ENCODE measurements around the gene IPO11. TPM values are rescaled to one million over a fixed set of nuclear protein-coding genes. Genes with fewer than 3 reads are reported as not detected.

Gene IPO11
- total and polyA plus RNA-seq, 4 donors: 4.7 to 20.6 (median 9.0) TPM

DNA sequence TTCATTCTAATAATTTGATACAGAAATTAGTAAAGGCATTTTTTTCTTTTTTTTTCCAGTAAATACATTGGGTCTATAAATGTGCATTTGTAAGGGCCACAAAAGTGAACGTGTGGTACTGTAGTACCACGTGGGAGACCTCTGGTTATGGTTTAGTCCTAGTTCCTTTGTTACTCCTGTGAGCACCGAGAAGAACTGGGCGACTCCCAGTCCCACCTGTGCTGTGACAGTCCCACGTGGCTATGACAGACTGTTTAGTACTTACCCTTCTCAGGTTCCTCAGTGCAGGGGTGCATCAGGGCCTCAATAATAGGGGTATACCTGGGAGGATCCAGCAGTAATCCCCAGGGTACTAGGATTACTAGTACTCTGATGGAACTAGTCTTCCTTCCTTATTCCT, 215.3 kb downstream of the IPO11 start:
- WGBS: 97% methylated on average over 5 of the region's 5 CpGs
- no peak for DNase-seq (ENCODE audit: low spot score)
- H3K27me3 ChIP-seq (ENCODE audit: control insufficient read depth in 4 of 4, insufficient read depth in 4 of 4, low read length in 3 of 4): no peaks in the 10 kb centered on the region
- H3K36me3 ChIP-seq (ENCODE audit: control insufficient read depth in 4 of 4, insufficient read depth in 3 of 4, low read depth in 1 of 4, low read length in 3 of 4): peaks cover 0 to 6% (median 4%) of the 10 kb centered on the region in 4 donors
- no peak overlapping the region for H3K27ac ChIP-seq (ENCODE audit: low read depth in 1 of 2, low read length in 2 of 2)
- H3K4me3 ChIP-seq (ENCODE audit: low read depth in 1 of 3, low read length in 3 of 3): no peak overlapping the region
- no peaks in the 10 kb centered on the region for H3K9me3 ChIP-seq (ENCODE audit: control insufficient read depth in 4 of 4, low read length in 3 of 4)
- H3K9ac ChIP-seq (ENCODE audit: low read depth in 1 of 2, low read length in 2 of 2): no peak overlapping the region
- H3K4me1 ChIP-seq (ENCODE audit: control insufficient read depth in 4 of 4, insufficient read depth in 4 of 4, low read length in 3 of 4): no peaks in the 10 kb centered on the region
- TF ChIP-seq, protein P1, sequence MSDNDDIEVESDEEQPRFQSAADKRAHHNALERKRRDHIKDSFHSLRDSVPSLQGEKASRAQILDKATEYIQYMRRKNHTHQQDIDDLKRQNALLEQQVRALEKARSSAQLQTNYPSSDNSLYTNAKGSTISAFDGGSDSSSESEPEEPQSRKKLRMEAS (IDR thresholded peaks at IDR 0.05): no peak
- TF ChIP-seq TAF1 (conservative IDR thresholded peaks at IDR 0.05) (no peak), HNF4A (conservative IDR thresholded peaks at IDR 0.05) (no peak), JUND (IDR thresholded peaks at IDR 0.05) (no peak)

DNA sequence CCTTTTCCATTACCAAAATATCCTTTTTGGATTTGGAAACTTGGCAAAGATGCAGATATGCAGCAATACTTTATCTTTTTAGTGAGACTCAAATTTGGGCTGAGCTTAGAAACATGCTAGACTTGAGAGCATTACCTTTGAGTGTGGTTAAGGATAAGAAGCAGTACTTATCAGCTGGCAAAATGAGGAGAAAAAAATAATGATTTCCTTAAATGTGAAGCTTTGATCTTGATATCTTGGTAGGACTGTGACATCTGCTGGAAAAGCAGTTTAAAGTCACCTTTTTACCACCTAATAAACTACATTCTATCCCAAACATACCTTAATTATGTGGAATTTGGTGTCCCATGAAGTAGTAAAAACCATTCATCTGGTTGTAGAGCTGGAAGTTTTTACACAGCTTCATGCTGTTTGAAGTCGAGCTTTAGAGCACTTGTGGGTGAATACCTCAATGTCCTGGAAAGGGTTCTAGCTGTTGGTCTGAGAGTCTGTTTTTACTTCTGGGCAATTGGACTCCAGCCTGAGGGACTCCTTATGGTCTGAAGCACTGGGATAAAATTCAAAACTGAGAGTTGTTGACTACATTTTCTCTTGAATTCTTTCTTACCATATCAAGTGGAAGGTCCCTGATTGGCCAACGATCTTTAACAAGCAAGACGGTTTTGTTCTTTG, 219.5 kb downstream of the IPO11 start:
- H3K36me3 ChIP-seq (ENCODE audit: control insufficient read depth in 4 of 4, insufficient read depth in 3 of 4, low read depth in 1 of 4, low read length in 3 of 4): peaks cover 0 to 6% (median 3%) of the 10 kb centered on the region in 4 donors

DNA sequence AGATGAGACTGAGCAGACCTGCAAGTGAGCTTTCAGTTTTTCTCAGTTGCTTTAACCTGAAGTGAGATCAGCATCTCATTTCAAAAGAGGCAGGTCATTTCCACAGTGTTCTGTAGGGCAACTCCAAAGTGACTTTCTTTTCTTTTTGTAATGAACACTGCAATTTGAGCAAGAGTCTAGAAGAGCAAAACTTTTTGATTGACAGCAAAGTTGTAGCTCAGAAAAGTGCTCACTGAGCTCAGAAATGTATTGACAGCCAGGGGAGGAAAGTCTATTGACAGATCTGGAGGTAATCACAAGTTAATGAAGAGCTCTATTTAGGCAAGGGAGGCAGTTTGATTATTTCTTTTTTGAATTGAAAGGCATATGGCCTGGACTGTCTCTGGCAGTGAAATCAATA, 220.7 kb downstream of the IPO11 start:
- peaks cover 0 to 3% (median 0%) of the 10 kb centered on the region in 4 donors for H3K36me3 ChIP-seq (ENCODE audit: control insufficient read depth in 4 of 4, insufficient read depth in 3 of 4, low read depth in 1 of 4, low read length in 3 of 4)
- no peak overlapping the region for H3K27ac ChIP-seq (ENCODE audit: low read depth in 1 of 2, low read length in 2 of 2)
- no peaks in the 10 kb centered on the region for H3K9me3 ChIP-seq (ENCODE audit: control insufficient read depth in 4 of 4, low read length in 3 of 4)
- TF ChIP-seq RXRA (IDR thresholded peaks at IDR 0.05) (no peak), FOXA2 (IDR thresholded peaks at IDR 0.05) (no peak), SP1 (IDR thresholded peaks at IDR 0.05) (no peak), GABPA (IDR thresholded peaks at IDR 0.05 in 1 of 2, conservative IDR thresholded peaks at IDR 0.05 in 1 of 2) (no peak), HNF4A (conservative IDR thresholded peaks at IDR 0.05) (no peak), NR2F2 (IDR thresholded peaks at IDR 0.05) (no peak), EGR1 (IDR thresholded peaks at IDR 0.05; ENCODE audit: low read depth in 2 of 2) (no peak), FOXA1 (IDR thresholded peaks at IDR 0.05) (no peak)
- TF ChIP-seq, protein P1 (IDR thresholded peaks at IDR 0.05): no peak
- TF ChIP-seq, protein P2, sequence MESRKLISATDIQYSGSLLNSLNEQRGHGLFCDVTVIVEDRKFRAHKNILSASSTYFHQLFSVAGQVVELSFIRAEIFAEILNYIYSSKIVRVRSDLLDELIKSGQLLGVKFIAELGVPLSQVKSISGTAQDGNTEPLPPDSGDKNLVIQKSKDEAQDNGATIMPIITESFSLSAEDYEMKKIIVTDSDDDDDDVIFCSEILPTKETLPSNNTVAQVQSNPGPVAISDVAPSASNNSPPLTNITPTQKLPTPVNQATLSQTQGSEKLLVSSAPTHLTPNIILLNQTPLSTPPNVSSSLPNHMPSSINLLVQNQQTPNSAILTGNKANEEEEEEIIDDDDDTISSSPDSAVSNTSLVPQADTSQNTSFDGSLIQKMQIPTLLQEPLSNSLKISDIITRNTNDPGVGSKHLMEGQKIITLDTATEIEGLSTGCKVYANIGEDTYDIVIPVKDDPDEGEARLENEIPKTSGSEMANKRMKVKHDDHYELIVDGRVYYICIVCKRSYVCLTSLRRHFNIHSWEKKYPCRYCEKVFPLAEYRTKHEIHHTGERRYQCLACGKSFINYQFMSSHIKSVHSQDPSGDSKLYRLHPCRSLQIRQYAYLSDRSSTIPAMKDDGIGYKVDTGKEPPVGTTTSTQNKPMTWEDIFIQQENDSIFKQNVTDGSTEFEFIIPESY (IDR thresholded peaks at IDR 0.05): no peak
- TF ChIP-seq, protein P3, sequence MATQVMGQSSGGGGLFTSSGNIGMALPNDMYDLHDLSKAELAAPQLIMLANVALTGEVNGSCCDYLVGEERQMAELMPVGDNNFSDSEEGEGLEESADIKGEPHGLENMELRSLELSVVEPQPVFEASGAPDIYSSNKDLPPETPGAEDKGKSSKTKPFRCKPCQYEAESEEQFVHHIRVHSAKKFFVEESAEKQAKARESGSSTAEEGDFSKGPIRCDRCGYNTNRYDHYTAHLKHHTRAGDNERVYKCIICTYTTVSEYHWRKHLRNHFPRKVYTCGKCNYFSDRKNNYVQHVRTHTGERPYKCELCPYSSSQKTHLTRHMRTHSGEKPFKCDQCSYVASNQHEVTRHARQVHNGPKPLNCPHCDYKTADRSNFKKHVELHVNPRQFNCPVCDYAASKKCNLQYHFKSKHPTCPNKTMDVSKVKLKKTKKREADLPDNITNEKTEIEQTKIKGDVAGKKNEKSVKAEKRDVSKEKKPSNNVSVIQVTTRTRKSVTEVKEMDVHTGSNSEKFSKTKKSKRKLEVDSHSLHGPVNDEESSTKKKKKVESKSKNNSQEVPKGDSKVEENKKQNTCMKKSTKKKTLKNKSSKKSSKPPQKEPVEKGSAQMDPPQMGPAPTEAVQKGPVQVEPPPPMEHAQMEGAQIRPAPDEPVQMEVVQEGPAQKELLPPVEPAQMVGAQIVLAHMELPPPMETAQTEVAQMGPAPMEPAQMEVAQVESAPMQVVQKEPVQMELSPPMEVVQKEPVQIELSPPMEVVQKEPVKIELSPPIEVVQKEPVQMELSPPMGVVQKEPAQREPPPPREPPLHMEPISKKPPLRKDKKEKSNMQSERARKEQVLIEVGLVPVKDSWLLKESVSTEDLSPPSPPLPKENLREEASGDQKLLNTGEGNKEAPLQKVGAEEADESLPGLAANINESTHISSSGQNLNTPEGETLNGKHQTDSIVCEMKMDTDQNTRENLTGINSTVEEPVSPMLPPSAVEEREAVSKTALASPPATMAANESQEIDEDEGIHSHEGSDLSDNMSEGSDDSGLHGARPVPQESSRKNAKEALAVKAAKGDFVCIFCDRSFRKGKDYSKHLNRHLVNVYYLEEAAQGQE (IDR thresholded peaks at IDR 0.05): no peak
- TF ChIP-seq, protein P4, sequence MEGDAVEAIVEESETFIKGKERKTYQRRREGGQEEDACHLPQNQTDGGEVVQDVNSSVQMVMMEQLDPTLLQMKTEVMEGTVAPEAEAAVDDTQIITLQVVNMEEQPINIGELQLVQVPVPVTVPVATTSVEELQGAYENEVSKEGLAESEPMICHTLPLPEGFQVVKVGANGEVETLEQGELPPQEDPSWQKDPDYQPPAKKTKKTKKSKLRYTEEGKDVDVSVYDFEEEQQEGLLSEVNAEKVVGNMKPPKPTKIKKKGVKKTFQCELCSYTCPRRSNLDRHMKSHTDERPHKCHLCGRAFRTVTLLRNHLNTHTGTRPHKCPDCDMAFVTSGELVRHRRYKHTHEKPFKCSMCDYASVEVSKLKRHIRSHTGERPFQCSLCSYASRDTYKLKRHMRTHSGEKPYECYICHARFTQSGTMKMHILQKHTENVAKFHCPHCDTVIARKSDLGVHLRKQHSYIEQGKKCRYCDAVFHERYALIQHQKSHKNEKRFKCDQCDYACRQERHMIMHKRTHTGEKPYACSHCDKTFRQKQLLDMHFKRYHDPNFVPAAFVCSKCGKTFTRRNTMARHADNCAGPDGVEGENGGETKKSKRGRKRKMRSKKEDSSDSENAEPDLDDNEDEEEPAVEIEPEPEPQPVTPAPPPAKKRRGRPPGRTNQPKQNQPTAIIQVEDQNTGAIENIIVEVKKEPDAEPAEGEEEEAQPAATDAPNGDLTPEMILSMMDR (IDR thresholded peaks at IDR 0.05; ENCODE audit: low read depth, low read length, missing input control): no peak
- TF ChIP-seq, protein P5, sequence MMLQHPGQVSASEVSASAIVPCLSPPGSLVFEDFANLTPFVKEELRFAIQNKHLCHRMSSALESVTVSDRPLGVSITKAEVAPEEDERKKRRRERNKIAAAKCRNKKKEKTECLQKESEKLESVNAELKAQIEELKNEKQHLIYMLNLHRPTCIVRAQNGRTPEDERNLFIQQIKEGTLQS (IDR thresholded peaks at IDR 0.05): no peak
- H3K4me3 ChIP-seq (ENCODE audit: low read depth in 1 of 3, low read length in 3 of 3): no peak overlapping the region
- no peaks in the 10 kb centered on the region for H3K27me3 ChIP-seq (ENCODE audit: control insufficient read depth in 4 of 4, insufficient read depth in 4 of 4, low read length in 3 of 4)
- H3K4me1 ChIP-seq (ENCODE audit: control insufficient read depth in 4 of 4, insufficient read depth in 4 of 4, low read length in 3 of 4): no peaks in the 10 kb centered on the region
- DNase-seq (ENCODE audit: low spot score): no peak
- H3K9ac ChIP-seq (ENCODE audit: low read depth in 1 of 2, low read length in 2 of 2): no peak overlapping the region

More for the DNA sequence above, 219.5 kb downstream of the IPO11 start:
- H3K27me3 ChIP-seq (ENCODE audit: control insufficient read depth in 4 of 4, insufficient read depth in 4 of 4, low read length in 3 of 4): no peaks in the 10 kb centered on the region
- H3K9ac ChIP-seq (ENCODE audit: low read depth in 1 of 2, low read length in 2 of 2): no peak overlapping the region
- 94% methylated on average over 3 of the region's 3 CpGs for WGBS
- no peak overlapping the region for H3K27ac ChIP-seq (ENCODE audit: low read depth in 1 of 2, low read length in 2 of 2)
- H3K4me3 ChIP-seq (ENCODE audit: low read depth in 1 of 3, low read length in 3 of 3): no peak overlapping the region
- TF ChIP-seq RAD21 (IDR thresholded peaks at IDR 0.05) (peak; percentile 24 to 34), HNF4A (conservative IDR thresholded peaks at IDR 0.05) (no peak), YY1 (IDR thresholded peaks at IDR 0.05) (no peak)
- H3K9me3 ChIP-seq (ENCODE audit: control insufficient read depth in 4 of 4, low read length in 3 of 4): no peaks in the 10 kb centered on the region
- DNase-seq (ENCODE audit: low spot score): no peak
- H3K4me1 ChIP-seq (ENCODE audit: control insufficient read depth in 4 of 4, insufficient read depth in 4 of 4, low read length in 3 of 4): no peaks in the 10 kb centered on the region

Measured in liver (tissue), 9 donors.